AML-193 (cell line): ENCODE measurements around the gene ANGPTL8.

ENCODE experiments used
- DNase-seq, 2 experiments: peaks; one replicate each; lab custom pipeline; 2025; lab: John Stamatoyannopoulos, UW

ANGPTL8 gene

DNA sequence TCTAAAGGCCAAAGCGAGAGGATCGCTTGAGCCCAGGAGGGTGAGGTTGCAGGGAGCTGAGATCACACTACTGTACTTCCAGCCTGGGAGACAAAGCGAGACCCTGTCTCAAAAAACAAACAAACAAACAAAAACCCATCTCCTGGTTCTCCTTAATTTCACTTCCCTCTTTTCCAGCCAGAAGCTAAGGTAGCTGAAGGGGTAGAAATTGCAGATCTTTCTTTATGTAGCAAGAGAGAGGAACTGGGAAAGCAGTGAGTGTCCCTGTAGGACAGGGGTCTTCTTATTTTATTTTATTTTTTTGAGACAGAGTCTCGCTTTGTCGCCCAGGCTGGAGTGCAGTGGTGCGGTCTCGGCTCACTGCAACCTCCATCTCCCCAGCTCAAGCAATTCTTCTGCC, 52.0 kb downstream of the ANGPTL8 start:
- DNase-seq: no peak
